H54 (cell line): Measurements from ENCODE around the gene LRFN2.

ENCODE experiments used
- DNase-seq: peaks from one replicate; pipeline ENCODE4 v3.0.0; 2011; ENCODE audit warnings: low spot score, mixed read lengths; ENCODE audit not compliant: insufficient read length
- FAIRE-seq: peaks from 3 replicates; lab custom pipeline; 2011; peaks lifted over from hg19 to GRCh38; lab: Jason Lieb, UNC
- POLR2A ChIP-seq: IDR thresholded peaks from 2 replicates; pipeline ENCODE4 v1.6.1; 2011; ENCODE audit warnings: low read depth, mild to moderate bottlenecking, low read length

The LRFN2 gene

DNA sequence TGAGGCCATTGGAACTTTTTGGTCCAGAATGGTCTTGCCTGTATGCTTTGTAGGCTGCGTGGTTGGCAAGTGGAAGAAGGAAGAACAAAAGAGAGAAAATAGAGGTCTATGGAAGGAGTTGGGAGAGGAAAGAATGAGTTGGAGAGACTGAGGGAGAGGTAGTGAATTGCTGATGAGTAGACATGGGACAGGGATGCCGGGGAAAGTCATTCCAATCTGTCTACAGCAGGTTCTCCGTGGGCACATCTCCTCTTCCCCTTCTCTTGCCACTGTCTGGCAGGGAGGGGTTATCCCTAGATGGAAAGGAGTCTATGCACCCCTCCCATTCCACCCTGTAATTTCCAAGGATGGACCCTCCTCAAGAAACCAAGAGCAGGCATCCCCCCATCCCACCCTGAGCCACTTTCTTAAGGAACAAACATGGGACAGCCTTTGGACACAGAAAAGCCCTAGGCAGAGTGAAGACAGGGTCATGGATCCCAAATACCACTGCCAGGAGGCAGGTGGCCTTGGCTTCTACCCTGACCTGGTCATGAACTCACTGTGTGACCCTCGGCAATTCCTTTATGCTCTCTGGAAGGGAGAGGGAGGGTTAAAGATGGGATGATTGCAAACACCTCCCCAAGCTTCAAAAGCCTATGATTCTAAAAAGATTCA, 196.9 kb downstream of the LRFN2 start:
- no peak for TF ChIP-seq POLR2A
- DNase-seq (no peak), FAIRE-seq (no peak)

DNA sequence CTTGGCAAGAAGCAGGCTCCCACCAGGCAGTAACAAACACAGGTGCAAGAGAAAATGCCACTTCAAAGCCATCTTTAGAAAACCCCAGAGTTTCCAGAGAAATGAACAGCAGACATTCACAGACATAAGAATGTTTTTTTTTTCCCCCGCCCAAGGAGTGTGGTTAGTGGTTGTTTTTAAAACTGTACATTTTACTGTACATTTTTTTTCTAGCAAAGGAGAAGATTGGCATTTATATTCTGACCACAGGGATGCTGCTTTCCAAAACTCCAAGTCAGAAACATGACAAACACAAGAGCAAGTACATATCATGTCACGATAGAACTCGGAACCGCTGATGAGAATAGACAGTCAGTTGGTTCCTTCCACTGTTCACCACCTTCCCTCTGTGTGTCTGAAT, 197.9 kb downstream of the LRFN2 start:
- FAIRE-seq (no peak), DNase-seq (no peak)
- no peak for TF ChIP-seq POLR2A

DNA sequence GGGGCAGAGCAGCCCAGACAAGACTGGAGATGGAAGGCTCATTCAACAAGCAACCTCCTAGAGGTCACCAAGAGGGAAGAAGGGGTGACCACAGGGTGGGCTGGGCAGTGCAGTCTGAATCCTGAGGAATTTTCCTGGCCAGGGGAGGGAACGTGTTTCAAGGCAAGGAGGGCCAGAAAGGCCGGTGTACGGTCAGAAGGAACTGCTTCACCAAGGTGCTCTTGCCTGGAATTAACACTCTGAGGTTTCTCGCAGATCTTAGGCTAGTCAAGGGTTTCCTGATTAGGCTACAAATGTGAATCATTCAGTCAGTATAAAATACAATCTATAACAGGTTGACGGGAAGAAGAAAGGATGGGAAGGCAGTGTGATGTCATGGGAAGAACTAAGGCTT, 199.3 kb downstream of the LRFN2 start:
- FAIRE-seq (no peak), DNase-seq (no peak)
- TF ChIP-seq POLR2A: no peak

DNA sequence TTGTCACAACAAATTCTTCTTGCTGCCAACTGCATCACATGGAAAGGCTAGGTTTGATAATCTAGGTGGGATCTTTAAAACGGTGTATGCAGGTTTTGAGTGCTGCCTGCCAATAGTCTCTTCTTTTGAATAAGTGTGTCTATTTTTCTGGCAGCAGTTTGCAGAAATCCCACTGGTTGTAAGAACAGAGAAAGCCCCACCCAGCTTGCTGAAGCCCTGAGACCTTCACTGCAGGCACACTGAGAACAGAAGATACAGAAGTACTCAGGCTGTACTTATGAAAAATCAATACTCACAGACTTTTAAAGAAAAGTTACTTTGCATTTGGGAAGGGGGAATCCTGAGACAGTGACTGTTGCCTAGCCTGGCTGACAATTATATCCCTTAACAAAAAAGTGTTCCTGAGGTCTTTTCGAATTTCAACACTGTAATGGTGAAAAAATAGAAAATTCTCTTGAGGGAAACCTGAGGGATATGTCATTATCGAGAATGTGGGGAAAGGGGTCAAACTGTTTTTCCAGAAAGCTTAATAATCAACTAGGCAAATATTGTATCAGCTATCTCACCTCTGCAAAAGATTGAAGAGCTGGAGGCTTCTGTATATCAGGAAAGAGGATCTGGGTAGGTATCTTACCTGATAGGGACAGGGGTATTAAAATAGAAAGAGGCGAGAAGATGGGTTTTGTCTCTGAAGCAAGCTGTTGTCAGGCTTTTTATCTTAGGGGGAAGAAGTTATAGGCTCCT, 199.9 kb downstream of the LRFN2 start:
- FAIRE-seq: no peak

DNA sequence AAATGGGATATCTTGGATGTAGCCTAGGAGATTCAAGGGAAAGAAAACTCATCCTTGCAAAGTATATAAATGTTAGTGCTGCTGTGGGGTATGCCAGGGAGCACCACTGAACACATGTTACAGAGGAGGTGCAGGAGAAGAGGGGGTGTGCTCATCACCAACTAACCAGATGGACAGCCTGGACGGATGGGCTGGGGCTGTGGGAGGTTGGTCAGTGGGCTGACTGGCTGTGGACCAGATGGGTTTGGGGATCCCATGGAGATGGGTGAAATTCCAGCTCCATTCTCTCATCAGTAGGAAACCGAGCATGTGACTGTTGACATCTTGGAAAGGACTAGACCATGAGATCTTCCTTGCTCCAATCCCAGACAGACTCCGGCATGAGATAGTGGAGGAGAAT, 201.0 kb downstream of the LRFN2 start:
- TF ChIP-seq POLR2A: no peak
- DNase-seq (no peak), FAIRE-seq (no peak)

More for the DNA sequence above, 199.9 kb downstream of the LRFN2 start:
- no peak for DNase-seq
- TF ChIP-seq POLR2A: no peak

DNA sequence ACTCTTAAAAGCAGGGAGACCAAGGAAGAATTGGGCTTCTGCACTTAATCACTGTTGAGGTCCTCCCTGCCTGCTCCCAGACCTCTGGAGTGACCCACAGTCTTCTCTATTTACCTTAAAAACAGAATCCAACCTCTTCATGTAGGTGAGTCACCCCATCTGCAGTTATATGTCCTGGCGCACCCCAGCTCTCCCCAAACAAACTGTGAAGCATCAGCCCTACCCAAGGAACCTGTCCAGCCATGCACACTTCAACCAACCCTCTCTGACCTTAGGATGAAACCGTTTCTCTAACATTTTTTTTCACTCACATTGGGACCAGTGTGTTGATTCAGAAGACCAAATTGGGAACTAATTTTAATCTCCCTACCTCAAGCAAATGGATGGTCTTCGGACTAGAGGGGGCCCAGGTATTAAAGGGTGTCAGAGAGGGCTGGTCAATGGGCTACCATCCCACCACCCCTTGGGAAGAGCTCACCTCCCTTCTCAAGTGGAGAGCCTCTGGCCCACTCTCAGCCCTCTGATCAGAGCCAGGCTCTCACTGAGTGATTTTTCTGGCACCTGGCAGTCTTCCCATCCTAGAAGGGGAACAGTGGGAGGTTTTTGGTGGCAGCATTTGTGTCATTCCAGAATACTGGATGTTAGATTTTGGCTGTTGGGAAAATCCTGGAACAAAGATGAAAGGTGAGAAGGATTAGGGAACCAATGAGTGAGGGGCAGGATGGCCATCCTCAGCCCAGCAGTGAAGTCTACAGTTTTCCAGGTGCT, 203.6 kb downstream of the LRFN2 start:
- FAIRE-seq (no peak), DNase-seq (no peak)
- no peak for TF ChIP-seq POLR2A

DNA sequence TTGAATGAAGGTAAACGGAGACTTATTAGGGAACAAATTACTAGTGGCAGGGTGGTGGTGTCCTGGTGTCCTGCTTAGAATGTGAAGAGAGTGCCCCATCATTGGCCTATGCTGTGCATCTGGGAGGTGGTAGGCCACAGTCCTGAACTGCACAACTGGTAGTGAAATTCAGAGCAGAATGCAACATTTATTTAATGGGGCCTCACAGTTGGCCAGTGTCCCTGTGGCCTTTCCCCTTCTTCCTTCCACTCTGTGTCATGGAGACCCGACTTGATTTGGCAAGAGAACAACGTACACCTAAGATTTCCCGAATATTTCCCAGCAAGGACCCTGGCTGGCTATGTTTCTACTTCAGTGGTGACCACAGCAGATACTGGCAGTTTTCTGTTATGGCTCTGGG, 206.9 kb downstream of the LRFN2 start:
- TF ChIP-seq POLR2A: no peak
- DNase-seq: no peak

DNA sequence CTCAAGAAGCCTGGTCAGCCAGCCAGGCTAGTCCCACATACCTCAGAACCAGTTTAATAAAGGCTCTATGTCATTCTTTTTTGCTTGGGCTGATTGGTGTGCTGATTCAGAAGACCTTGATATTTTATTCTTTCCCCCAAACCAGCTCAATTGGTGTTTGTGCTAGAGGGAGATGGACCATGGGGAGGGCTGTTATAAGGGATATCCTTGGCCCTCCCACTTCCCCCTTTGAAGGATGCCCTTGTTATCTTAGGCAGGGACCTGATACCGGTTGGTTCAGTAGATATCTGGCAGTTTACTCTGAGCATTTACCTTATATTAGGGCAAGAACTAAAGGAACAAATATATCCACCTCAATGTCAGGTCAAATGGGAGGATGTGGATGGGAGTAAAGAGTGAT, 207.4 kb downstream of the LRFN2 start:
- no peak for DNase-seq
- no peak for TF ChIP-seq POLR2A
- FAIRE-seq: no peak

More for the DNA sequence above, 206.9 kb downstream of the LRFN2 start:
- no peak for FAIRE-seq

DNA sequence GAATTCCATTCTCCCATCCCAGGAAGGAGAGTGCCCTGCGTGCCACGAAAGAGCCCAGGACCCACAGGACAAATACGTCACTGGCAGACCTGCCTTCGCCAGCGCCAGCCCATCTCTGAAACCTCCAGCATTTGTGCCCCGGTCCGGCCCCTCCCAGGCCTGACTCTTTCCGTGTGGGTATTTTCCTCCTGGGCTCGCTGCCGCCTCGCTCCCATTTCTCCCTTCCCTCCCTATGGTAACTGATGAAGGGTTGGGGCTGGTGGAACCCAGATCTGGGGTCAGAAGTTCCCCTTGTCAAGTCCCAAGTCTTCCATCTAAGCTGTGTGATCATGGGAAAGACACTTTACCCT, 208.5 kb downstream of the LRFN2 start:
- FAIRE-seq (no peak), DNase-seq (no peak)
- no peak for TF ChIP-seq POLR2A

DNA sequence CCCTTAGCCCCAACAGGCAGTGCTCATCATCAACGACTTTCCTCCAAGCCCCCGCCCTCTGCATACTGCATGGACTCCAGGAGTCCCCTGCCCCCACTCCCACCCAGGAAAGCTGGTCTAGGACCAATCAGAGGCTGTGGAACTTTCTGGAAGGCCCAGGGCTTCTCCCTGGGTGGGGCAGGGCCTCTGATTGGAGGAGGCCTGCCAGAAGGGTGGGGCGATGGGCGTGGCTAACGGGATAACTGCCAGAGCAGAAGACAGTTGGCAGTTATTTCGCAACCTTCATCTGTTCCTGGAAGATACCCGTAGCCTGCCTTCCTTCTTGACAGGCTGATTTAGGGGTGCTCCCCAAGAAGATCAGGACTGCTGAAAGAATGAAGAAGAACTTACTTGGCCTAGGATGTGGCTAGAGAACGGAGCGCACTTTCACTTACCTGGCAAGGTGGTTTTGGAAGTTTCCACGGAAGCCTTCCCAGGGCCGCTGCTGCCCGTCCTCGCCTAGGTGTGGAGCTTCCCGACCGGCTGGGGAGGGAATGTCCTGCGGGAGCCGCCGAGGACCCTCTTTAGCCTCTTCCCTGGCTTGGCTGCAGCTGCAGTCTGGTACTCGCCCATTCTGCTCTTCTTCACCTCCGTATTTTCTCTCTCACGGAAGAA, 209.0 kb downstream of the LRFN2 start:
- no peak for DNase-seq
- no peak for FAIRE-seq

DNA sequence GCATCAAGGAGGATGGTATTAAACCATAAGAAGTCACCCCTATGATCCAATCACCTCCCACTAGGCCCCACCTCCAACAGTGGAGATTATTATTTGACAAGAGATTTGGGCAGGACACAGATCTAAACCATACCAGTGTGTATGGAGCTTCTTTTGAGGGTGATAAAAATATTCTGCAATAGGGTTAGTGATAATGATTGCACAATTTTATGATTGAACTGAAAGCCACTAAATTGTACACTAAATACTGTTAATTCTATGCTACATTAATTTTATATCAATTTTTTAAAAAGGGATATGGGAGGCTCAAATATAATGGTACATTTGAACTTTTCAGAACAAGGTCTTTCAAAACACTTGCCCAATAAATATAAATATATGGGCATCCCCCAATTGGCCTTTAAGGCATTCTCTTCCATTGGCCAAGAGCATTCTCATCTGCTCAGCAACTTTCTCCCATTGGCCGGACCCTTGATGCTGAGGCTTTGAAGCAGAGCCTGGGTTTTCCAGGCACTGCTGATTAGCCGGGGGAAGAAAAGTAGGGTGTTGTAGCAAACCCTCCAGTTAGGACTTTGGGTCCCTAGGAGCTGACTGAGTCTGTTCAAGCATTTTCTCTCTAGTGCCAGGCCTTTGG, 209.9 kb downstream of the LRFN2 start:
- FAIRE-seq (no peak), DNase-seq (no peak)
- TF ChIP-seq POLR2A: no peak

More for the DNA sequence above, 209.0 kb downstream of the LRFN2 start:
- no peak for TF ChIP-seq POLR2A

DNA sequence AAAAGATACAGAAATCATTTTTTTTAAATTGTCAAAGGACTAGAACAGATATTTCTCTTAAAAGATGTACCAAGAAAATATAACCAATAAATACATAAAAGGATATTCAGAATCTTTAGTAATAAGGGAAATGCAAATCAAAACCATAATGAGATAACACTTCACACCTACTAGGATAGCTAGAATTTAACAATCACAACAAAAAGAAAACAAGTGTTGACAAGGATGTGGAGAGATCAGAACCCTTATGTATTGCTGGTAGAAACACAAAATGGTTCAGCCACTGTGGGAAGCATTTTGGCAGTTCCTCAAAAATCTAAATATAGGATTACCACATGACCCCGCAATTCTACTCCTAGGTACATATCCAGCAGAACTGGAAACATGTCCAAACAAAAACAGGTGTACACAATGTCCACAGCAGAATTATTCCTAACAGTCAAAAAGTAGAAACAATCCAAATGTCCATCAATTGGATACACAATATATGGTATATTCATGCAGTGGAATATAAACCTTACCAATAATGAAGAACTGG, 211.0 kb downstream of the LRFN2 start:
- no peak for DNase-seq
- FAIRE-seq: no peak
- TF ChIP-seq POLR2A: no peak

DNA sequence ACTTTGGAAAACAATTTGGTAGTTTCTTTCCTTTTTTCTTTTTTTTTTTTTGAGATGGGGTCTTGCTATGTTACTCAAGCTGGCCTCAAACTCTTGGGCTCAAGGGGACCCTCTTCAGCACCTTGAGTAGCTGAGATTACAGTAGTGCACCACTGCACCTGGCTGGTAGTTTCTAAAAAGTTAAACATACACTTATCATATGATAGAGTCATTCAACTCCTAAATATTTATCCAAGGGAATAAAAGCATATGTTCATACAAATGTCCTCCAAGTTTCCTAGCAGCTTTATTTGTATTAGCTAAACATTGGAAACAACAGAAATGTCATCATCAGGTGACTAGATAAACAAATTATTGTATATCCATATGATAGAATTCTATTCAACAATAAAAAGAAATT, 213.9 kb downstream of the LRFN2 start:
- no peak for TF ChIP-seq POLR2A
- FAIRE-seq (no peak), DNase-seq (no peak)
